Hindlimb muscle (tissue), 1 donor: Measurements from ENCODE around the gene KCNN3. TPM values are rescaled to one million over a fixed set of nuclear protein-coding genes. Genes with fewer than 3 reads are reported as not detected.

Source experiments
- DNase-seq: peaks from one replicate; pipeline ENCODE4 v3.0.0-alpha.2; 2013
- polyA plus RNA-seq: library from polyadenylated mRNA; unstranded; fragments of 120-200 nt; gene quantifications from one replicate; pipeline ENCODE4 v1.2.1, GENCODE V29; 2013; ENCODE audit not compliant: insufficient read length

KCNN3 gene
- polyA plus RNA-seq, 1 donor: 11.8 TPM

- DNase-seq: no peak
Observed at GRCh38 chr1:154813846-154814505, 56.1 kb downstream of the KCNN3 start.

DNA sequence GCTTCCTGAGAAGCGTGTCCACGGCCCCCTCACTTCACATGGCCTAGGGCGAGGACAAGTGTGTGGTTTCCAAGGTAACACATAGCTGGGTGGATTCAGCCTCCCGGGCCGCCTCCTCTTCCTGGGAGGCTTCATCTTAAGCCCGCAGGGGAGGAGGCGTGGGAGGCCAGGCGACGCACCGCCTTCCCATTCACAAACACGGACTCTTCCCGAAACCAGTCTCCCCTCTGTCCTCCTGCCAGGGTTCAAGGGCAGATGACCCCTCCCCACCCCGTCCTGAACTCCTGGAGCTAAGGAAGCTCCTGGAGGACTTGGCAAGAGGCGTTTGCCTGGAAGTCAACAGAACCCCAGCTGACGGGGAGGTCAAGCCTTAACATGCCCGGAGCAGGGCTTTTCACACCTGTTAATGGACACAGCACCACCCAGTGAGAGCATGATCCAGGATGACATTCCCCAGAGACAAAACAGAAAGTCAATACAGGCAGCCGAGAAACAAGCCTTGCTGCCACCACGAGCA is 56.7 kb downstream of the KCNN3 start:
- DNase-seq: no peak

DNA sequence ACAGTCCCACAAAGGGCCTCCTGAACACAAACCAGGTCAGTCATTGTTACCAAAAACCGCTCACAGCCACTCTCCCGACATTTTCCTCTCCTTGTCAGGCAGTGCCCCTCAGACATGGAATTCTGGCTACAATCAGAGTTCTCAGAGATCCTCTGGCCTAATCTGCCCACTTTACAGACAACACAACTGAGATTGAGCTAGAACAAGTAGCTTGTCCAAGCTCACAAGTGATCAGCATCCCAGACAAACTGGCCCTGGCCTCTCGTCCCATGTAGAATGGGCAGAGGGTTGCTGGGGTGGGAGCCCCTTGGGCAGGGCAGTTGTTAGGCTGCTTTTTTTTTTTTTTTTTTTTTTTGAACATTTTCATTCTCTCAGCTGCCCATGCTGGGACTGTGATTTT is 57.2 kb downstream of the KCNN3 start:
- DNase-seq: no peak

GRCh38 chr1:154810571-154810970 is 59.5 kb downstream of the KCNN3 start:
- DNase-seq: no peak

GRCh38 chr1:154809436-154810413 is 60.4 kb downstream of the KCNN3 start:
- DNase-seq: no peak

- DNase-seq: no peak
Observed at GRCh38 chr1:154808909-154809262, 61.2 kb downstream of the KCNN3 start.

GRCh38 chr1:154808261-154808908 is 61.7 kb downstream of the KCNN3 start:
- DNase-seq: no peak

DNA sequence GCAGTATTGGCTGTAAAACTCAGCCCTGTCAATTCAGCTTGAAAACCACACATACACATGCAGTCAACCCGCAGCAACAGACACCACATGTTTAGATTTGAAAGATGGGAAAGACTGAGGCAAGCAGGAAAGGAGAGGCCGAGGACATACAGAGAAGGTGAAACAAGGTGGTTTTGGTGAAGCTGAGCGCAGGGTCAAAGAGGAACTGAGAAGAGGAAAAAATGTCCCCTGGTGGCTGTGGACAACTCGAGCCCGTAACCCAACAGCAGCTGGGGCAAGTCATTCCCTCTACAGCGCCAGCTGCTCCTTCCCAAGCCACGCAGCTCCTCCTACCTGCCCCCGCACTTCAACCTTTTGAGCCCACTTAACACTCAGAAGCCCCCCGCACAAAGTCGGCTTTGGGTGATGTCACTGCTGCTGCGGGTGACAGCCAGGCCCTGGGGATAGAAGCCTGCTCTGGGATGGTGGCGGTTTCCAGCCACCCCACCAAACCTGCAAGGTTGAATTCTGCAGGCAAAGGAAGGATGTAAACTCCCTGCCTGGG is 63.0 kb downstream of the KCNN3 start:
- DNase-seq: no peak

DNA sequence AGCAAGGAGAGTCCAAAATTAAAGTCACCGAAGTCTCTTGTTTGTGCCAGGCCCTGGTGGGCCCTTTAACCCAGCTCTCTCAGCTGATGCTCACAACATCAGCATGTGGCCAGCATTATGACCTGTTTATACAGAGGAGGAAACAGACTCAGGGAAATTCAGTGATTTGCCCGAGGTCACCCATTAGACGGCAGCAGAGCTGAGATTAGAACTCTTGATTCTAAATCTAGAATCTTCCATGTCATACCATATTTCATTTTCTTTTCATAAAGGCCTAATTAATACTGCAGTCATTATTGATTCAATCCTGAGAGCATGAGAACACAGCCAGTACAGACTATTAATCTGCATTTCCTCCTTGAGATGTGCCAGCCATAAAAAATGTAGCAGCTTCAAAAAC is 63.7 kb downstream of the KCNN3 start:
- no peak for DNase-seq

- DNase-seq: peak; percentile 43
Observed at GRCh38 chr1:154802982-154803920, 66.8 kb downstream of the KCNN3 start.

DNA sequence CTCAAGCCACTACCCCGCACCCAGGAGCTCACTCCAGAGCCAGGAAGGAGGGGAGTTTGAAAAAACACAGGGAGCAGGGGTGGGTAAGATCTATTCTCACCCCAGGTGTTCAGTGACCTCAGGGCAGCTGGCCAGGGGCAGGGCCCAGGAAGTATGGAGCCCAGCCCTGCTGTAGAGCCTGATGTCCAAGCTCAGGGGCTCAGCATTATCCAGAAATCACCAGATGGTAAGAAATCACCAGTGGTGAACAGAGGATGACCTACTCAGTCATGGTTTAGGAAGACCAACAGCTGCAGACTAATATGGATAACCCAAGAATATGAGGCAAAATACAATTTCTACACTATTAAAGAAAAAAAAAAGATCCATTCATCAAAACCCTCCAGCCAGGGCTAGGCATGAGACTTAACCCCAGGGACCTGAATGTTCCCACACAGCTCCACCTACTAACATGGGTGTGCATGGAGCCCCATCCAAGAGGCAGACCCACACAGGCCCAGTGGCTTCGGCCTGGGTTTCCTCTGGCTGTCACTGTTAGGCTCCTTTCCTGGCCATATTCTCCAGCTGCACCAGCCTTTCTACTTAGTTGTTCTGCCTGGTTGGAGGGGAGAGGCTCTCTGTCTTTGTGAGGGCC is 67.6 kb downstream of the KCNN3 start:
- DNase-seq: no peak

DNA sequence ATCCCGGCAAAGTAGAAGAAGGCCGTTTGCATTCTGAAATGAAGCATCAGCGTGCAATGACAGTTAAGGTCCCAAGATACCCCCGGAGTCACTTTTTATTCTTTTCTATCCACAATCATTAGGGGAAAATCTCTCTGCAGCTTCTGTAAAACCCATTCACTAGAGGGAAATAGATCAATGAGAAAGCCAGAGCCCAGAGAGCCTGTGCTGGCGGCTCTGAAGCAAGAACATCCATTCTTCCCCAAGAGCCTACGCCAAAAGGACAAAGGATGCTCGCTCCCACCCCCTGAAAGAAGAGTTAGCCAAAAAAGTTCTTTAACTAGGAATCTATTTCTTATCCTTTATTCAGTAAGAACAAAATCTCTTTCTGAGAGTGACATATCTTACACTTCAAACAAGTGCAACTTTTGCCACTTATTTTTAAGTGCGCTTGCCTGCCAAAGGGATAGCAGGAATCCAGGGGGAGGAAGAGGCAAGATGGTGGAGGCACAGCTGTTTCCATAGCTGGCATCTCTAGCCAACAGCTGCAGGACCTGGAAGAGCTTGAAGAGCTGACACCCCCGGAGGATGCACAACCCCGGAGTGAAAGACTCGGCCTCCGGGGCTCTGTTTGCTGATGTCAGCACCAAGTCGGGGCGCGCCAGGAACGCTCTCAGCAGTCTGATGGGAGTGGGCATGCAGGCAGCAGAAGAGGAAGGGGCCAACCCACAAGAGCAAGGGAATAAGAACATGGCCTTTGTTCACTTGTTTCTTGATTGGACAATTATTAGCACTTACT is 68.7 kb downstream of the KCNN3 start:
- DNase-seq: peak; percentile 60

- DNase-seq: no peak
Observed at GRCh38 chr1:154799188-154799587, 70.9 kb downstream of the KCNN3 start.

- DNase-seq: no peak
Observed at GRCh38 chr1:154798645-154799044, 71.4 kb downstream of the KCNN3 start.

DNA sequence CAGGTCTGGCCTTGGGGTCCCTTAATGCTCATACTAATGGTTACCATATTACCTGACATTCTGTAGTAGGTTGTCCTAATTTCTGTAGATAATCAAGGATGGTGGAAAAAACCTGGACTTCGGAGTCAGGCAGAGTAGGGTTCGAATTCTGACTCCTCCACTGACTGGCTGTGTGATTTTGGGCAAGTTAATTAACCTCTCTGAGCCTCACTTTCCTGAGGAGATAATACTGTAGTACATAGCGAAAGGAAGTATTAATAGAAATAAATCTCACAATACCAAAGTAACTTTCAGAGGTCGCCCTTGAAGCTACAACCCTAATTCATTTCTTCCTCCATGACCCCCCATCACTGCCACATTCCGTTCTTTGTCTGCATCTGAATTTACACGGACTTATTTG is 72.9 kb downstream of the KCNN3 start:
- DNase-seq: no peak

DNA sequence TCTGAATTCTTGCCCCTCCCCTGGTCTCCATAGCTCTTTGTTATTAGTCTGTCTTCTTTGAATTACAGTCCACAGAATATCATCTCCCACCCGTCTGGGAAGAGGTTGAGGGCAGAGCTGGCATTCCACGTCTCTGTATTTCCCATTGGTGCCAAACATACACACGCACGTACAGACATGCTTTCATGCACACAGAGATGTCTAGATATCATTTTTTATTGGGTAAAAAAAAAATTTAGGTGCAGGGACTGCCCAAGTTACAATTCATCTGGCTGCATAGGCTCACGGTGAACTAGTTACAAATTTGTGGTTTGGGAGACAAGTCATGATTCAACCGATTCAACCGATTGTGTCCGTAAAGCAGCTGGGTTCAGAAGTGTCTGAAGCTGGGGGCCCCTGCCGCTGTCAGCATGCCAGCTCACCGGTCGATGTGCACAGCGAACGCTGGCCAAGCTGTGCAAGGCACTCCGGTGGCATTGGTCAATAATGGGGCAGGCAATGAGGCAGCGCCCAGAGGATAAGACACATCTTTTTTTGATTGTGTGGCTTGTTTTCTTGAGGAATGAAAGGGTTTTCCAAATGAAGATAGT is 73.7 kb downstream of the KCNN3 start:
- DNase-seq: no peak

DNA sequence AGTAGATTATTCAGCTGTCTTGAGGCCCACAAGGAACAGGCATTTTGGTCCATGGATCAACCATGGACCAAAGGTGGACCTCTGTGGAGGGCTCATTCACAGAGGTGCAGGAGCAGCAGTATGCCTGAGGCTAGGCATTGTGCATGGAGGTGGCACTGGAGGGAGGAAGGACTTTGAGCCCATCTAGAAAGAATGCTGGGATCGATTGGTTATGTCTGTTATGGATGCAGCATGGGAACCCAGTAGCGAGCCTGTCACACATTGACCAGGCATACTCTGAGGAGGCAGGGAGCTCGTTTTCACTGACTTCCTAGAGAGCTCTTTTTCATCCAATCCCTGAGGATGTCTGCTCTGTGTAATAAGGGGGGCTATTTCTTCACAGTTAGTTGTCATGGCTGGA is 75.5 kb downstream of the KCNN3 start:
- DNase-seq: no peak

GRCh38 chr1:154793685-154794084 is 76.4 kb downstream of the KCNN3 start:
- no peak for DNase-seq

- no peak for DNase-seq
Observed at GRCh38 chr1:154792899-154793298, 77.2 kb downstream of the KCNN3 start.
